Measurements from ENCODE around the gene CD274.

GRCh38 chr9:5448016-5448415, 2.3 kb upstream of the CD274 start:
- TF ChIP-seq CTCF (IDR thresholded peaks at IDR 0.05; ENCODE audit: insufficient read depth, low read length) (no peak), REST (IDR thresholded peaks at IDR 0.05; ENCODE audit: insufficient replicate concordance, low read depth) (no peak), POLR2AphosphoS5 (IDR thresholded peaks at IDR 0.05; ENCODE audit: low read depth) (no peak), SPI1 (IDR thresholded peaks at IDR 0.05; ENCODE audit: borderline replicate concordance, low read depth) (no peak), GABPA (IDR thresholded peaks at IDR 0.05; ENCODE audit: low read depth) (no peak)

All from HL-60 (cell line).